ENCODE measurements around the gene NKX1-2.
A peak's percentile ranks its signal among the peaks of the same experiment; 100 is the strongest.

The NKX1-2 gene

GRCh38 chr10:124465777-124466488 is 16.1 kb upstream of the NKX1-2 start:
- peaks cover 4% of the 10 kb centered on the region for H3K36me3 Mint-ChIP-seq (ENCODE audit: low read depth)

GRCh38 chr10:124465003-124465776 is 15.4 kb upstream of the NKX1-2 start:
- H3K36me3 Mint-ChIP-seq (ENCODE audit: low read depth), result peaks cover 4% of the 10 kb centered on the region
- DNase-seq, result no peak

More at GRCh38 chr10:124465777-124466488, 16.1 kb upstream of the NKX1-2 start:
- Mint-ChIP-seq H3K27ac (no peak overlapping the region), H3K4me1 (peaks cover 27% of the 10 kb centered on the region), H3K9me3 (no peaks in the 10 kb centered on the region), H3K4me3 (no peak overlapping the region), H3K27me3 (no peaks in the 10 kb centered on the region)
- DNase-seq (no peak), ATAC-seq (no peak)

GRCh38 chr10:124464028-124464965 is 14.5 kb upstream of the NKX1-2 start:
- Mint-ChIP-seq H3K4me1 (peaks cover 27% of the 10 kb centered on the region), H3K36me3 (ENCODE audit: low read depth) (peaks cover 4% of the 10 kb centered on the region), H3K27me3 (peaks cover 2% of the 10 kb centered on the region), H3K9me3 (no peaks in the 10 kb centered on the region), H3K27ac (peak overlapping the region; percentile 70), H3K4me3 (no peak overlapping the region)
- DNase-seq (no peak), ATAC-seq (no peak)

More at GRCh38 chr10:124465003-124465776, 15.4 kb upstream of the NKX1-2 start:
- Mint-ChIP-seq H3K4me1 (peaks cover 27% of the 10 kb centered on the region), H3K4me3 (no peak overlapping the region), H3K9me3 (no peaks in the 10 kb centered on the region), H3K27ac (peak overlapping the region; percentile 70), H3K27me3 (no peaks in the 10 kb centered on the region)
- ATAC-seq, result no peak

- peaks cover 4% of the 10 kb centered on the region for H3K36me3 Mint-ChIP-seq (ENCODE audit: low read depth)
- H3K4me1 Mint-ChIP-seq, result peaks cover 27% of the 10 kb centered on the region
- DNase-seq (no peak), ATAC-seq (no peak)
- peak overlapping the region; percentile 85 for H3K4me3 Mint-ChIP-seq
- peaks cover 10% of the 10 kb centered on the region for H3K27me3 Mint-ChIP-seq
- no peaks in the 10 kb centered on the region for H3K9me3 Mint-ChIP-seq
- H3K27ac Mint-ChIP-seq, result peak overlapping the region; percentile 56
These were observed 12.5 kb upstream of the NKX1-2 start for GRCh38 chr10:124462348-124462695.

GRCh38 chr10:124461642-124462347 is 12.0 kb upstream of the NKX1-2 start, which contains the start of gene LHPP:
Gene LHPP, plus strand, starts transcription at chr10:124461823. Its CDS starts 40 bp downstream, at chr10:124461863.
- peaks cover 4% of the 10 kb centered on the region for H3K36me3 Mint-ChIP-seq (ENCODE audit: low read depth)
- peak; percentile 87 for DNase-seq
- peaks cover 27% of the 10 kb centered on the region for H3K4me1 Mint-ChIP-seq
- peak within 1 kb of the TSS; percentile 85 for H3K4me3 Mint-ChIP-seq
- H3K27ac Mint-ChIP-seq, result peak within 1 kb of the TSS; percentile 90
- peak; percentile 98 for ATAC-seq
- H3K9me3 Mint-ChIP-seq, result no peaks in the 10 kb centered on the region
- peaks cover 10% of the 10 kb centered on the region for H3K27me3 Mint-ChIP-seq

GRCh38 chr10:124460144-124460543 is 10.3 kb upstream of the NKX1-2 start:
- ATAC-seq (no peak), DNase-seq (peak; percentile 13)
- H3K27ac Mint-ChIP-seq, result no peak overlapping the region
- H3K4me3 Mint-ChIP-seq, result no peak overlapping the region
- peaks cover 19% of the 10 kb centered on the region for H3K4me1 Mint-ChIP-seq
- H3K9me3 Mint-ChIP-seq, result no peaks in the 10 kb centered on the region
- peaks cover 22% of the 10 kb centered on the region for H3K27me3 Mint-ChIP-seq
- H3K36me3 Mint-ChIP-seq (ENCODE audit: low read depth), result peaks cover 4% of the 10 kb centered on the region

- Mint-ChIP-seq H3K27me3 (peaks cover 29% of the 10 kb centered on the region), H3K9me3 (no peaks in the 10 kb centered on the region)
These were observed 9.6 kb upstream of the NKX1-2 start for GRCh38 chr10:124459395-124459794.

GRCh38 chr10:124458889-124459288 is 9.1 kb upstream of the NKX1-2 start:
- H3K36me3 Mint-ChIP-seq (ENCODE audit: low read depth), result peaks cover 1% of the 10 kb centered on the region
- DNase-seq (no peak), ATAC-seq (no peak)
- H3K4me1 Mint-ChIP-seq, result peaks cover 8% of the 10 kb centered on the region
- H3K4me3 Mint-ChIP-seq, result no peak overlapping the region
- peaks cover 32% of the 10 kb centered on the region for H3K27me3 Mint-ChIP-seq
- no peaks in the 10 kb centered on the region for H3K9me3 Mint-ChIP-seq
- no peak overlapping the region for H3K27ac Mint-ChIP-seq

More at GRCh38 chr10:124459395-124459794, 9.6 kb upstream of the NKX1-2 start:
- Mint-ChIP-seq H3K36me3 (ENCODE audit: low read depth) (peaks cover 4% of the 10 kb centered on the region), H3K4me3 (no peak overlapping the region), H3K27ac (no peak overlapping the region), H3K4me1 (peaks cover 11% of the 10 kb centered on the region)
- DNase-seq (no peak), ATAC-seq (no peak)

GRCh38 chr10:124458473-124458872 is 8.6 kb upstream of the NKX1-2 start:
- peaks cover 36% of the 10 kb centered on the region for H3K27me3 Mint-ChIP-seq
- peaks cover 1% of the 10 kb centered on the region for H3K36me3 Mint-ChIP-seq (ENCODE audit: low read depth)
- H3K9me3 Mint-ChIP-seq, result no peaks in the 10 kb centered on the region
- no peak overlapping the region for H3K4me3 Mint-ChIP-seq
- no peak for DNase-seq
- ATAC-seq, result no peak
- peaks cover 8% of the 10 kb centered on the region for H3K4me1 Mint-ChIP-seq
- H3K27ac Mint-ChIP-seq, result no peak overlapping the region

- DNase-seq, result no peak
- no peak for ATAC-seq
- no peaks in the 10 kb centered on the region for H3K36me3 Mint-ChIP-seq (ENCODE audit: low read depth)
- no peak overlapping the region for H3K27ac Mint-ChIP-seq
- H3K4me1 Mint-ChIP-seq, result peaks cover under 1% of the 10 kb centered on the region
- no peaks in the 10 kb centered on the region for H3K9me3 Mint-ChIP-seq
- H3K4me3 Mint-ChIP-seq, result no peak overlapping the region
- H3K27me3 Mint-ChIP-seq, result peaks cover 62% of the 10 kb centered on the region
These were observed 5.6 kb upstream of the NKX1-2 start for GRCh38 chr10:124455441-124455840.

GRCh38 chr10:124453960-124454610 is 4.2 kb upstream of the NKX1-2 start:
- DNase-seq (no peak), ATAC-seq (no peak)
- Mint-ChIP-seq H3K4me1 (peaks cover 7% of the 10 kb centered on the region), H3K9me3 (no peaks in the 10 kb centered on the region), H3K27ac (no peak overlapping the region), H3K27me3 (peaks cover 70% of the 10 kb centered on the region), H3K4me3 (no peak overlapping the region), H3K36me3 (ENCODE audit: low read depth) (no peaks in the 10 kb centered on the region)

GRCh38 chr10:124451276-124451675 is 1.4 kb upstream of the NKX1-2 start:
- ATAC-seq (no peak), DNase-seq (no peak)
- peaks cover 16% of the 10 kb centered on the region for H3K4me1 Mint-ChIP-seq
- no peaks in the 10 kb centered on the region for H3K36me3 Mint-ChIP-seq (ENCODE audit: low read depth)
- H3K4me3 Mint-ChIP-seq, result no peak overlapping the region
- H3K27ac Mint-ChIP-seq, result no peak overlapping the region
- H3K9me3 Mint-ChIP-seq, result no peaks in the 10 kb centered on the region
- H3K27me3 Mint-ChIP-seq, result peaks cover 83% of the 10 kb centered on the region

GRCh38 chr10:124450783-124451057 is 885 bp upstream of the NKX1-2 start:
- H3K27ac Mint-ChIP-seq, result no peak overlapping the region
- H3K9me3 Mint-ChIP-seq, result no peaks in the 10 kb centered on the region
- DNase-seq (no peak), ATAC-seq (no peak)
- H3K36me3 Mint-ChIP-seq (ENCODE audit: low read depth), result no peaks in the 10 kb centered on the region
- peaks cover 82% of the 10 kb centered on the region for H3K27me3 Mint-ChIP-seq
- peaks cover 16% of the 10 kb centered on the region for H3K4me1 Mint-ChIP-seq
- no peak overlapping the region for H3K4me3 Mint-ChIP-seq
